Peyer's patch (tissue), 4 donors: ENCODE measurements around the gene CENPF. TPM values are rescaled to one million over a fixed set of nuclear protein-coding genes. Genes with fewer than 3 reads are reported as not detected.

Experiments used
- DNase-seq, 3 donors: peaks; one replicate each; pipeline ENCODE4 v3.0.0-alpha.2; 2017 to 2019
- H3K27ac ChIP-seq, 4 donors: fragments of 200-600 bp; sonication (generic); one replicate each; pipeline ENCODE4 v1.5.1; 2016 to 2019
- H3K27me3 ChIP-seq, 2 donors: fragments of 200-600 bp; sonication (generic); one replicate each; pipeline ENCODE4 v1.5.1; 2019
- H3K36me3 ChIP-seq, 3 donors: fragments of 200-600 bp; sonication (generic); one replicate each; pipeline ENCODE4 v1.5.1; 2016 to 2019
- H3K4me1 ChIP-seq, 4 donors: fragments of 200-600 bp; sonication (generic); one replicate each; pipeline ENCODE4 v1.5.1; 2016 to 2019
- H3K4me3 ChIP-seq, 4 donors: fragments of 200-600 bp; sonication (generic); 1 replicate in 3 of 4; 2 replicates in 1 of 4; pipeline ENCODE4 v1.5.1; 2016 to 2019; ENCODE audit warnings: mild to moderate bottlenecking in 1 of 4
- H3K9me3 ChIP-seq, 4 donors: fragments of 200-600 bp; sonication (generic); one replicate each; pipeline ENCODE4 v1.5.1; 2016 to 2019; ENCODE audit warnings: mild to moderate bottlenecking in 1 of 4
- CTCF ChIP-seq, 6 experiments: fragments of 450-650 bp in 4 of 6; fragments of 200-600 bp in 2 of 6; sonication (generic) in 1 of 6; IDR thresholded peaks; one replicate each; pipeline ENCODE4 v1.5.1; 2017 to 2019; ENCODE audit warnings: antibody characterized with exemption in 6 of 6, mild to moderate bottlenecking in 3 of 6, moderate library complexity in 1 of 6
- POLR2A ChIP-seq, 2 donors: fragments of 450-650 bp; IDR thresholded peaks; one replicate each; pipeline ENCODE4 v1.5.1; 2017; ENCODE audit warnings: antibody characterized with exemption in 2 of 2, mild to moderate bottlenecking in 2 of 2, moderate library complexity in 2 of 2
- total RNA-seq, 4 donors: library from RNA; depleted of rRNA; stranded (reverse); fragments of >200 nt; gene quantifications; one replicate each; pipeline ENCODE4 v1.1.0, GENCODE V29; 2016

Gene CENPF
- total RNA-seq, 4 donors from 2014 or later, result 6.1 to 23.9 (median 8.0) TPM

GRCh38 chr1:214615109-214615508 lies 12.1 kb downstream of the CENPF start:
- H3K27me3 ChIP-seq, result no peaks in the 10 kb centered on the region
- TF ChIP-seq POLR2A (IDR thresholded peaks at IDR 0.05), result no peak
- no peak for TF ChIP-seq CTCF (IDR thresholded peaks at IDR 0.05)
- H3K4me1 ChIP-seq, result no peaks in the 10 kb centered on the region

GRCh38 chr1:214615871-214616270 lies 12.9 kb downstream of the CENPF start:
- Histone ChIP-seq H3K4me1 (no peaks in the 10 kb centered on the region), H3K27me3 (no peaks in the 10 kb centered on the region), H3K4me3 (no peak overlapping the region), H3K9me3 (no peaks in the 10 kb centered on the region), H3K36me3 (no peaks in the 10 kb centered on the region), H3K27ac (no peak overlapping the region)
- DNase-seq, result no peak
- no peak for TF ChIP-seq POLR2A (IDR thresholded peaks at IDR 0.05)
- no peak for TF ChIP-seq CTCF (IDR thresholded peaks at IDR 0.05)

More at GRCh38 chr1:214615109-214615508, 12.1 kb downstream of the CENPF start:
- Histone ChIP-seq H3K4me3 (no peak overlapping the region), H3K9me3 (no peaks in the 10 kb centered on the region), H3K27ac (no peak overlapping the region), H3K36me3 (no peaks in the 10 kb centered on the region)
- DNase-seq, result no peak

- peaks cover 0 to 3% (median 0%) of the 10 kb centered on the region in 3 donors for H3K36me3 ChIP-seq
- TF ChIP-seq POLR2A (IDR thresholded peaks at IDR 0.05) (no peak), CTCF (IDR thresholded peaks at IDR 0.05) (no peak)
Observed at GRCh38 chr1:214617246-214617645, 14.3 kb downstream of the CENPF start.

GRCh38 chr1:214617843-214618242 lies 14.8 kb downstream of the CENPF start:
- Histone ChIP-seq H3K4me1 (no peaks in the 10 kb centered on the region), H3K4me3 (no peak overlapping the region), H3K36me3 (peaks cover 0 to 3% (median 0%) of the 10 kb centered on the region in 3 donors), H3K27me3 (no peaks in the 10 kb centered on the region), H3K27ac (no peak overlapping the region), H3K9me3 (no peaks in the 10 kb centered on the region)
- no peak for DNase-seq
- TF ChIP-seq POLR2A (IDR thresholded peaks at IDR 0.05), result no peak
- TF ChIP-seq CTCF (IDR thresholded peaks at IDR 0.05), result no peak

More at GRCh38 chr1:214617246-214617645, 14.3 kb downstream of the CENPF start:
- no peak for DNase-seq
- Histone ChIP-seq H3K27me3 (no peaks in the 10 kb centered on the region), H3K4me3 (no peak overlapping the region), H3K27ac (no peak overlapping the region), H3K4me1 (no peaks in the 10 kb centered on the region), H3K9me3 (no peaks in the 10 kb centered on the region)

DNA sequence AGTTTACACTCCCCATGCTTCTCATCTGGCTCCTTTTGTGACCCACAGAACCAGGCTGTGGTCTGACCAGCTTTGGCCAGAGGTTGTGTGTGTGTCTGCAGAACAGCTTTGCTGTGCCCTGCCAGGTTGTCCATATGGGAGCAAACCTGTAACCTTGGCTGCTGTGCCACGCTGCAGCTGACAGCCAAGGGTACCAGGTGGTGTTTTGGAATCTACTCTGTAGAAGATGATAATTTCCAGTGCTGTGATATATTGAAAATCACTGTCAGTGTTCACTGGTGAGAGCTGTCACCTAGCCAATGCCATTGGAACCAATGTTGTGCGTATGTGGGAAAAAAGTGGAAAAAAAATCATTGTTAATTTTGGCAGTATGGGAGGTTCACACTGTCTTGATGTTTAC lies 18.2 kb downstream of the CENPF start:
- H3K27me3 ChIP-seq, result no peaks in the 10 kb centered on the region
- peaks cover 0 to 3% (median 0%) of the 10 kb centered on the region in 3 donors for H3K36me3 ChIP-seq
- DNase-seq, result no peak
- no peak for TF ChIP-seq POLR2A (IDR thresholded peaks at IDR 0.05)
- no peak for TF ChIP-seq CTCF (IDR thresholded peaks at IDR 0.05)
- H3K4me3 ChIP-seq, result no peak overlapping the region
- H3K27ac ChIP-seq, result no peak overlapping the region
- H3K9me3 ChIP-seq, result no peaks in the 10 kb centered on the region
- H3K4me1 ChIP-seq, result no peaks in the 10 kb centered on the region

- H3K36me3 ChIP-seq, result peaks cover 0 to 3% (median 0%) of the 10 kb centered on the region in 3 donors
- TF ChIP-seq CTCF (IDR thresholded peaks at IDR 0.05) (no peak), POLR2A (IDR thresholded peaks at IDR 0.05) (no peak)
- no peak for DNase-seq
Observed at GRCh38 chr1:214623430-214623829, 20.4 kb downstream of the CENPF start.

More at GRCh38 chr1:214623430-214623829, 20.4 kb downstream of the CENPF start:
- Histone ChIP-seq H3K27me3 (no peaks in the 10 kb centered on the region), H3K27ac (no peak overlapping the region), H3K9me3 (no peaks in the 10 kb centered on the region), H3K4me1 (no peaks in the 10 kb centered on the region), H3K4me3 (no peak overlapping the region)
